Liver (tissue), 9 donors: ENCODE results near the gene CSHL1. TPM values are rescaled to one million over a fixed set of nuclear protein-coding genes. Genes with fewer than 3 reads are reported as not detected.
"Not testable (repeated sequence)": the region's sequence is repeated elsewhere in the genome, so short reads cannot be mapped to it uniquely, and the experiment has no call there.

Experiments used
- DNase-seq: peaks from one replicate; pipeline ENCODE4 v3.0.0-alpha.2; 2017; ENCODE audit warnings: low spot score
- H3K27ac ChIP-seq, 2 donors: one replicate each; pipeline ENCODE4 v1.7.0; 2013; ENCODE audit warnings: inconsistent platforms in 2 of 2, low read length in 2 of 2, control low read depth in 1 of 2, low read depth in 1 of 2, mild to moderate bottlenecking in 1 of 2
- H3K27me3 ChIP-seq, 4 donors: one replicate each; pipeline versions ENCODE4 v1.6.1 to v1.7.0; 2013; ENCODE audit warnings: low read length in 3 of 4, inconsistent platforms in 1 of 4, mild to moderate bottlenecking in 1 of 4, moderate library complexity in 1 of 4; ENCODE audit not compliant: control insufficient read depth in 4 of 4, insufficient read depth in 4 of 4
- H3K36me3 ChIP-seq, 4 donors: one replicate each; pipeline versions ENCODE4 v1.6.1 to v1.7.0; 2013; ENCODE audit warnings: low read length in 3 of 4, mild to moderate bottlenecking in 3 of 4, low read depth in 1 of 4, moderate library complexity in 1 of 4; ENCODE audit not compliant: control insufficient read depth in 4 of 4, insufficient read depth in 3 of 4
- H3K4me1 ChIP-seq, 4 donors: one replicate each; pipeline versions ENCODE4 v1.6.1 to v1.7.0; 2013; ENCODE audit warnings: low read length in 3 of 4, mild to moderate bottlenecking in 3 of 4, moderate library complexity in 1 of 4; ENCODE audit not compliant: control insufficient read depth in 4 of 4, insufficient read depth in 4 of 4
- H3K4me3 ChIP-seq, 3 donors: one replicate each; pipeline versions ENCODE4 v1.6.1 to v1.7.0; 2013; ENCODE audit warnings: low read length in 3 of 3, control low read depth in 1 of 3, low read depth in 1 of 3, mild to moderate bottlenecking in 1 of 3
- H3K9ac ChIP-seq, 2 donors: one replicate each; pipeline ENCODE4 v1.7.0; 2013; ENCODE audit warnings: low read length in 2 of 2, mild to moderate bottlenecking in 2 of 2, moderate library complexity in 2 of 2, control low read depth in 1 of 2, low read depth in 1 of 2
- H3K9me3 ChIP-seq, 4 donors: one replicate each; pipeline versions ENCODE4 v1.6.1 to v1.7.0; 2013; ENCODE audit warnings: low read length in 3 of 4; ENCODE audit not compliant: control insufficient read depth in 4 of 4
- CTCF ChIP-seq: fragments of 150-350 bp; IDR thresholded peaks from 2 replicates; pipeline ENCODE4 v1.5.1; 2017; ENCODE audit warnings: improper control_type of control experiment, low read depth, low read length; ENCODE audit not compliant: missing input control
- RAD21 ChIP-seq, 2 donors: IDR thresholded peaks; 2 replicates each; pipeline ENCODE4 v1.6.1; 2016; ENCODE audit warnings: antibody characterized with exemption in 2 of 2, mild to moderate bottlenecking in 2 of 2
- WGBS: extraction: QIAGEN DNeasy Blood & Tissue Kit; methylation state at CpG from one replicate; pipeline ENCODE4 v1.1.7; 2013; 5-methylcytosine and 5-hydroxymethylcytosine counted together
- polyA plus RNA-seq, 2 donors: library from polyadenylated mRNA; stranded (reverse) in 1 of 2; unstranded in 1 of 2; fragments of 200-250 nt in 1 of 2; fragments of >200 nt in 1 of 2; fragmentation: Nextera tagmentation in 1 of 2; extraction: Ambion mirVana in 1 of 2; gene quantifications; one replicate each; pipeline versions ENCODE4 v1.2.1 to v1.2.3, GENCODE V29; 2013 to 2015
- total RNA-seq, 2 donors: library from RNA; depleted of rRNA; stranded (reverse); fragments of >200 nt; gene quantifications; one replicate each; pipeline ENCODE4 v1.2.3, GENCODE V29; 2014
- donor health status: healthy.
- donor health status: healthy.
- donor health status: healthy.
- donor health status: healthy.
- donor health status: healthy.

Gene CSHL1
- total and polyA plus RNA-seq, 4 donors: not detected

GRCh38 chr17:63894021-63894420 is 17.0 kb downstream of the CSHL1 start:
- 80% methylated on average over 3 of the region's 3 CpGs for WGBS

GRCh38 chr17:63892316-63893037 is 18.6 kb downstream of the CSHL1 start:
- not testable (repeated sequence) for H3K4me1 ChIP-seq, H3K27ac ChIP-seq, H3K4me3 ChIP-seq, DNase-seq, H3K9ac ChIP-seq, H3K9me3 ChIP-seq, H3K27me3 ChIP-seq, H3K36me3 ChIP-seq
- 79% methylated on average over 11 of the region's 11 CpGs for whole genome bisulfite sequencing

More at GRCh38 chr17:63894021-63894420, 17.0 kb downstream of the CSHL1 start:
- H3K4me3 ChIP-seq, H3K27ac ChIP-seq, DNase-seq, H3K9ac ChIP-seq, H3K27me3 ChIP-seq, H3K4me1 ChIP-seq, H3K9me3 ChIP-seq, H3K36me3 ChIP-seq: not testable (repeated sequence)

- H3K27ac ChIP-seq, H3K36me3 ChIP-seq, DNase-seq, H3K9me3 ChIP-seq, H3K9ac ChIP-seq, H3K27me3 ChIP-seq, H3K4me3 ChIP-seq, H3K4me1 ChIP-seq: not testable (repeated sequence)
- 25% methylated on average over 13 of the region's 13 CpGs for whole genome bisulfite sequencing
- TF ChIP-seq RAD21 (IDR thresholded peaks at IDR 0.05): peak in 1 of 2 donors; percentile 27
- TF ChIP-seq CTCF: peak; percentile 8
These were observed 21.8 kb downstream of the CSHL1 start for GRCh38 chr17:63889026-63889848.

GRCh38 chr17:63885119-63885518 is 25.9 kb downstream of the CSHL1 start:
- not testable (repeated sequence) for H3K27me3 ChIP-seq, H3K4me1 ChIP-seq, H3K27ac ChIP-seq, H3K9ac ChIP-seq, DNase-seq, H3K36me3 ChIP-seq, H3K9me3 ChIP-seq, H3K4me3 ChIP-seq
- 93% methylated on average over 11 of the region's 11 CpGs for WGBS

- H3K4me3 ChIP-seq, H3K27me3 ChIP-seq, H3K36me3 ChIP-seq, H3K4me1 ChIP-seq, H3K9ac ChIP-seq, H3K9me3 ChIP-seq, DNase-seq, H3K27ac ChIP-seq: not testable (repeated sequence)
- 78% methylated on average over 9 of the region's 9 CpGs for WGBS
These were observed 28.4 kb downstream of the CSHL1 start for GRCh38 chr17:63882626-63883126.
